T-helper 9 cell (primary cell): ENCODE data around the gene PDE7B.

Experiments used
- DNase-seq: peaks from one replicate; pipeline ENCODE4 v3.0.0-alpha.2; 2020

The PDE7B gene

GRCh38 chr6:136157743-136158142 lies 306.2 kb downstream of the PDE7B start:
- DNase-seq, result no peak

GRCh38 chr6:136158387-136158821 lies 306.9 kb downstream of the PDE7B start:
- DNase-seq, result no peak

GRCh38 chr6:136158971-136159370 lies 307.5 kb downstream of the PDE7B start:
- DNase-seq, result no peak

GRCh38 chr6:136160250-136160649 lies 308.7 kb downstream of the PDE7B start:
- no peak for DNase-seq

GRCh38 chr6:136161950-136162349 lies 310.4 kb downstream of the PDE7B start:
- no peak for DNase-seq

GRCh38 chr6:136163260-136163659 lies 311.8 kb downstream of the PDE7B start:
- DNase-seq, result no peak

- no peak for DNase-seq
Measured at GRCh38 chr6:136166815-136167214, 315.3 kb downstream of the PDE7B start.

GRCh38 chr6:136169394-136170148 lies 318.1 kb downstream of the PDE7B start:
- DNase-seq, result no peak

GRCh38 chr6:136171231-136171630 lies 319.7 kb downstream of the PDE7B start:
- no peak for DNase-seq

GRCh38 chr6:136173519-136174507 lies 322.3 kb downstream of the PDE7B start:
- no peak for DNase-seq

- DNase-seq, result no peak
Measured at GRCh38 chr6:136174510-136174909, 323.0 kb downstream of the PDE7B start.

GRCh38 chr6:136175873-136176272 lies 324.4 kb downstream of the PDE7B start:
- no peak for DNase-seq

- no peak for DNase-seq
Measured at GRCh38 chr6:136178749-136179148, 327.2 kb downstream of the PDE7B start.

GRCh38 chr6:136180704-136181511 lies 329.4 kb downstream of the PDE7B start:
- no peak for DNase-seq

- DNase-seq, result no peak
Measured at GRCh38 chr6:136181512-136181833, 330.0 kb downstream of the PDE7B start.

GRCh38 chr6:136181861-136182260 lies 330.4 kb downstream of the PDE7B start:
- no peak for DNase-seq

- no peak for DNase-seq
Measured at GRCh38 chr6:136184738-136185137, 333.2 kb downstream of the PDE7B start.

GRCh38 chr6:136186363-136186762 lies 334.9 kb downstream of the PDE7B start:
- DNase-seq, result no peak

- no peak for DNase-seq
Measured at GRCh38 chr6:136188486-136188885, 337.0 kb downstream of the PDE7B start.

GRCh38 chr6:136189104-136189503 lies 337.6 kb downstream of the PDE7B start:
- no peak for DNase-seq

- DNase-seq, result no peak
Measured at GRCh38 chr6:136191606-136192312, 340.3 kb downstream of the PDE7B start.

- no peak for DNase-seq
Measured at GRCh38 chr6:136192902-136193301, 341.4 kb downstream of the PDE7B start.
